Fibroblast of skin of left biceps (primary cell): ENCODE measurements around the gene SFSWAP.
"Not testable (repeated sequence)": the region's sequence is repeated elsewhere in the genome, so short reads cannot be mapped to it uniquely, and the experiment has no call there.

Experiments used
- DNase-seq, 2 experiments: peaks; one replicate each; pipeline ENCODE4 v3.0.0-alpha.2; 2013; ENCODE audit warnings: low read depth in 2 of 2

The SFSWAP gene

GRCh38 chr12:131710464-131711457 is at the start of gene SFSWAP:
SFSWAP (plus strand) TSS chr12:131711090; CDS start chr12:131711230, 140 bp downstream.
- DNase-seq = peak; percentile 53 to 64

- not testable (repeated sequence) for DNase-seq
Observed at GRCh38 chr12:131661170-131661985, 49.5 kb upstream of the SFSWAP start.

GRCh38 chr12:131661986-131662288 is 49.0 kb upstream of the SFSWAP start:
- DNase-seq = not testable (repeated sequence)

- not testable (repeated sequence) for DNase-seq
Observed at GRCh38 chr12:131662346-131662745, 48.5 kb upstream of the SFSWAP start.

- not testable (repeated sequence) for DNase-seq
Observed at GRCh38 chr12:131665666-131666065, 45.2 kb upstream of the SFSWAP start.

GRCh38 chr12:131666486-131666885 is 44.4 kb upstream of the SFSWAP start:
- not testable (repeated sequence) for DNase-seq

GRCh38 chr12:131666978-131667601 is 43.8 kb upstream of the SFSWAP start:
- DNase-seq = not testable (repeated sequence)

- DNase-seq = no peak
Observed at GRCh38 chr12:131671276-131671675, 39.6 kb upstream of the SFSWAP start.

GRCh38 chr12:131671871-131672270 is 39.0 kb upstream of the SFSWAP start:
- no peak for DNase-seq

- DNase-seq = no peak
Observed at GRCh38 chr12:131672311-131672940, 38.5 kb upstream of the SFSWAP start.

- no peak for DNase-seq
Observed at GRCh38 chr12:131672941-131673887, 37.7 kb upstream of the SFSWAP start.

- DNase-seq = no peak
Observed at GRCh38 chr12:131673888-131674257, 37.0 kb upstream of the SFSWAP start.

- DNase-seq = no peak
Observed at GRCh38 chr12:131674373-131674772, 36.5 kb upstream of the SFSWAP start.

- no peak for DNase-seq
Observed at GRCh38 chr12:131675126-131676080, 35.5 kb upstream of the SFSWAP start.

GRCh38 chr12:131676544-131676943 is 34.3 kb upstream of the SFSWAP start:
- no peak for DNase-seq

GRCh38 chr12:131677067-131677466 is 33.8 kb upstream of the SFSWAP start:
- not testable (repeated sequence) for DNase-seq

- DNase-seq = no peak
Observed at GRCh38 chr12:131677699-131678098, 33.2 kb upstream of the SFSWAP start.

GRCh38 chr12:131678389-131679181 is 32.3 kb upstream of the SFSWAP start:
- DNase-seq = not testable (repeated sequence)
